Stimulated activated CD4-positive, alpha-beta T cell treated with anti-CD3 and anti-CD28 coated beads, Interleukin-2, amount 100 ng/mL, for 24 hours (primary cell): ENCODE measurements around the gene NOC4L.
"Not testable (repeated sequence)": the region's sequence is repeated elsewhere in the genome, so short reads cannot be mapped to it uniquely, and the experiment has no call there.

Experiments used
- DNase-seq, 2 donors: peaks; one replicate each; pipeline ENCODE4 v3.0.0-alpha.2; 2020

NOC4L gene

GRCh38 chr12:132144810-132145168, 532 bp downstream of the NOC4L start:
- DNase-seq = no peak

- no peak for DNase-seq
Measured at GRCh38 chr12:132145334-132145733, 1.1 kb downstream of the NOC4L start.

- no peak for DNase-seq
Measured at GRCh38 chr12:132146098-132146497, 1.8 kb downstream of the NOC4L start.

GRCh38 chr12:132146772-132147422, 2.6 kb downstream of the NOC4L start:
- DNase-seq = no peak

GRCh38 chr12:132147423-132148367, 3.4 kb downstream of the NOC4L start:
- no peak for DNase-seq

- DNase-seq = no peak
Measured at GRCh38 chr12:132148368-132149045, 4.2 kb downstream of the NOC4L start.

GRCh38 chr12:132149526-132149925, 5.3 kb downstream of the NOC4L start:
- not testable (repeated sequence) for DNase-seq

GRCh38 chr12:132150780-132151144, 6.5 kb downstream of the NOC4L start:
- no peak for DNase-seq

GRCh38 chr12:132151145-132151765, 7.0 kb downstream of the NOC4L start:
- DNase-seq = no peak

- no peak for DNase-seq
Measured at GRCh38 chr12:132151766-132152410, 7.6 kb downstream of the NOC4L start.

- no peak for DNase-seq
Measured at GRCh38 chr12:132152411-132152821, 8.2 kb downstream of the NOC4L start.

- no peak for DNase-seq
Measured at GRCh38 chr12:132152953-132153352, 8.7 kb downstream of the NOC4L start.

GRCh38 chr12:132153501-132154340, 9.5 kb downstream of the NOC4L start:
- peak; percentile 70 for DNase-seq

- no peak for DNase-seq
Measured at GRCh38 chr12:132154341-132154761, 10.1 kb downstream of the NOC4L start.

- DNase-seq = no peak
Measured at GRCh38 chr12:132154941-132155770, 10.9 kb downstream of the NOC4L start.

- DNase-seq = no peak
Measured at GRCh38 chr12:132155771-132156572, 11.7 kb downstream of the NOC4L start.

- DNase-seq = no peak
Measured at GRCh38 chr12:132156573-132157325, 12.5 kb downstream of the NOC4L start.

- no peak for DNase-seq
Measured at GRCh38 chr12:132157733-132158409, 13.6 kb downstream of the NOC4L start.
